AG04450 (cell line): ENCODE data around the gene FYN. TPM values are rescaled to one million over a fixed set of nuclear protein-coding genes. Genes with fewer than 3 reads are reported as not detected.

ENCODE experiments used
- CTCF ChIA-PET: fragments of 300-600, 350-600 bp; formaldehyde crosslinking; extraction: SDS; loops from one replicate; lab custom pipeline; 2022; ENCODE audit warnings: antibody characterized with exemption, inconsistent platforms; lab: Charles Lee
- POLR2A ChIA-PET: fragments of 350-600 bp; formaldehyde crosslinking; extraction: SDS; loops from one replicate; lab custom pipeline; 2021; ENCODE audit warnings: antibody characterized with exemption, inconsistent platforms; lab: Yijun Ruan, JAX
- DNase-seq: peaks from one replicate; pipeline ENCODE4 v3.0.0-alpha.2; 2011; ENCODE audit warnings: low read depth, low spot score
- H3K27ac ChIP-seq: one replicate; pipeline ENCODE4 v1.5.1; 2012; ENCODE audit warnings: low read depth, low read length, control low read depth
- H3K27me3 ChIP-seq: one replicate; pipeline ENCODE4 v1.6.0; 2012; ENCODE audit warnings: low read length; ENCODE audit not compliant: control insufficient read depth, insufficient read depth
- H3K4me3 ChIP-seq: 2 replicates; pipeline ENCODE4 v1.5.1; 2011; ENCODE audit warnings: mild to moderate bottlenecking, low read depth, low read length, control low read depth
- H3K9me3 ChIP-seq: 2 replicates; pipeline ENCODE4 v1.5.1; 2012; ENCODE audit warnings: low read length; ENCODE audit not compliant: control insufficient read depth, insufficient read depth
- CTCF ChIP-seq: IDR thresholded peaks from 2 replicates; pipeline ENCODE4 v1.5.1; 2011; ENCODE audit warnings: low read depth, low read length, control low read depth, inconsistent platforms
- polyA plus RNA-seq: library from polyadenylated mRNA; depleted of rRNA; stranded (reverse); fragments of >200 nt; gene quantifications from 2 replicates; pipeline ENCODE4 v1.2.3, GENCODE V29; 2011

The FYN gene
- polyA plus RNA-seq, 1 experiment, result 29.0 TPM

DNA sequence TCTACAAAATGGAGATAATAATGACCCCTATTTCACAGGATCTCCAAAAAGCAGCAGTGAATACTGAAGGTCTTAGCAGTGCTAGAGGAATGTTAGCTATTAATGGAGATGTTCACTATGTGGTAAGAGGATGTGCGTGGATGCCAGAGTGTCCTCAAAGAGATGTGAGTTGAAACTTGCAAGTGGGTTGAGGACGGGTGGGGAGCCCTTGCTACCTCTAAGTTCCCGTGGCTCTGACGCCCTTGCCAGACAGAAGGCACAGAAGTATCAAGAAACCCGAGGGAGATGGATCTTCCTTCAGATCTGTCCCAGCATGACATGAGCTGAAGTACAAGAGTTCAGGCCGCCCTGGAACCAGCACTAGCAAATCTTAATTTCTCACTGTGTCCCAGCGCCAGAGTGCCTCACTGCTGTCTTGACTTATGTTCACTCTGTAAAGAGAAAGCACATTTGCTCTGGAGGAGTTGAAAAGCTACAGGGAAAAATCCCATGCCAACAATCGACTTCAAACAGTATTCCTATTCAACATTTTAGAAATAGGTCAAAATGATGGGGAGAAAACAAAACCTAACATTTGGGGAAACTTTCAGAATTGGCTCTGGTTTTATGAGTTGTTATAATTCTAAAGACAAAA lies 59.5 kb downstream of the FYN start:
- DNase-seq, result no peak
- POLR2A ChIA-PET, result no interaction called here
- no peak overlapping the region for H3K27ac ChIP-seq
- CTCF ChIA-PET, result no interaction called here
- H3K4me3 ChIP-seq, result no peak overlapping the region
- H3K9me3 ChIP-seq, result no peaks in the 10 kb centered on the region
- H3K27me3 ChIP-seq, result no peaks in the 10 kb centered on the region
- no peak for TF ChIP-seq CTCF

DNA sequence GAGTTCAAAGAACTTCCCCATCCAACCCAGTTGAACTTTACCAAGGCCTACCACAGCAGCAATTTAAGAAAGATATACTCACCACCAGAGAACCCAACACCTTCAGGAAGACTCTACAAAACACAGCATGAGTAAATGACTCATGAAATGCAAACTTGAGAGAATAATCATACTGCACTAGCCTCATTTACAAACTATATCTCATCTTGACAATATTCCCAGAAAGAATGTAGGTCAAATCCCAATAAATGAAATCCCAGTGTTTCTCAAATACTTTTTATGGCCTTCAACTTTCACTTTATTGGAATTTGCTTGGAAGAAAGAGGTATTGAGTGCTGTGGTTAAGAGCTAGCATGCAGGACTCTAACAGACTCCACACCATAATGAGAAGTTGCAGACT lies 60.0 kb downstream of the FYN start:
- Histone ChIP-seq H3K4me3 (no peak overlapping the region), H3K27ac (no peak overlapping the region), H3K27me3 (no peaks in the 10 kb centered on the region), H3K9me3 (no peaks in the 10 kb centered on the region)
- CTCF ChIA-PET, result no interaction called here
- DNase-seq, result no peak
- no peak for TF ChIP-seq CTCF
- POLR2A ChIA-PET, result no interaction called here

DNA sequence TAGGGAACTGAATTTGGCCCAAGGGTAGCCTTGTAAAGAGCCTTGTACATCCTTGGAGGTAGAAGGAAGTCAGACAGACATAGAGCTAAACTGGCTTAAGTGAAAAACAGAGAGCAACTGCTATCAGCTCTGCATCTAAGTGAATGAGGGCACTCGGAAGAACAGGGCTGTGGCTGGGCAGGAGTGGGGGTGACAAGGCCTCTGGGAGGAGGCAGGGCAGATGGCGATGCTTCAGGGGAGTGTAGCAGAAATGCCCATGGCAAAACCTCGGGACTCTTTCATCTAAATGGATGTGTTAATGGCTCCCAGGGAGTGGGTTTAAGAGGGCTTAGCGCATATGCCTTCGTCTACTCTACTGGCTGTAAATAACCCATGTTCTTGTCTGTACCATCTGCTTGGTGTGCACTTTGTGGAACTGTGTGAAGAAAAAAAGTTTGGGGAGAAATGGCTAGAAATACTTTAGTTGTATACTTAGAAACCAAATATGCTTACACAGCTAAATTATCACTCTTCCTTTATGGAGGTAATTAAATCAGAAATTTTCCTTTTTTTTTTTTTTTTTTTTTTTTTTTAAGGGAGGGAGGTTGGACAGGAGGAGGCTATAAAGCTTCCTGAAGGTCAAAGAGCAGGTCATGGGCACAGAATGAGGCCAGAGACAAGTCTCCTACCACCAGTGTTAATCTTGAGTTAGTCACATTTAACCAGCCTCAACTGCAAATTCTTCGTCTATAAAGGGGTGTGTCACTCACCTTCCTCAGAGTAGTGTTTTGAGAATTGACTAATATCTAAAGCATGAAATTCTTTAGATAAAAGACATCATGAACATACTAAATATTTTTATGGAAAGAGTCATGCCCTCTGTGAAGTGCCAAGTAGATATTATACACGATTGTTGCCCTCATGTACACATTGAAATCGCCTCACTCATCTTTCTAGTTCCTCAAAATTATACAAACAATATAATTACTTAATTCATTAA lies 60.9 kb downstream of the FYN start:
- Histone ChIP-seq H3K4me3 (no peak overlapping the region), H3K9me3 (no peaks in the 10 kb centered on the region), H3K27me3 (no peaks in the 10 kb centered on the region), H3K27ac (no peak overlapping the region)
- CTCF ChIA-PET, result interaction anchor here (0.6 to 1.0 kb wide), 2 partner anchors 158 to 202 kb away, joined by 3 read pairs; no protein-coding TSS in a partner anchor
- no peak for DNase-seq
- POLR2A ChIA-PET, result no interaction called here
- no peak for TF ChIP-seq CTCF

DNA sequence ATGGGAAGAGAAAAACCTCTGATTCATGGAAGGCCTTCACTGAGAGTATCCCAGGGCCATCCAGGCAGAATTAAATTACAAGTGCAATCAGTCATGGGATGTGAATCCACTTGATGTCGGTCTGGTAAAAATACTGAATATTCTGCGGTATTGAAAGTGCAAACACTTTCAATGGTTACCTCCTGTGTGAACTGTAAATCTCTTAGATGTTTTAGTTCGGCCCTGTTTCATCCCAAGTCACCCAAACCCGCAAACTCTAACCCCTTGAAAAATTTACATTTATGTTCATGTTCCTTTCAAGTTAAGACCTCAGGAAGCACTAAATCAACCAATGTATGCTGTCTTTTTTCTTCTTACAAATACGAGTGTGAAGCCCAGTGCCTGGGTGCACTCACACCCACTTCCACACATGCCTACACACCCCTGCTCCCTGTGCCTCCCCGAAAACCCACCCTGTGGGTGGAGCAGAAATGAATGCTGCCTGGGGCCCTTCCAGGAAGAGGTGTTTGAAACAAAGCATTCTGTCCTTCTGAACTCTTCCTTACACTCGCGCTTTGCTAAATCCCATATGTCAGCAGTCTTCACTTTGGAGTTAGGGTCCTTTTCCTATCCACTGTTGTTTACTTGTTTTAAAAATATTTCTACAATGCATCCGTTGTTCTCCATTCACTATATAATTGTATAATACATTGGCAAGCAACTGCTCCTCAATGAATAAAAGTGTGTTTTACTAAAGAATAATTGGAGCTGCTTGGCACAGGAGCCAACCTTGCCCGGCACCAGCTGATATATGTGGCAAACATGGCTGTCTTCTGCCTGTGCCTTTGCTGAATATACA lies 62.7 kb downstream of the FYN start:
- ChIA-PET CTCF (interaction anchor here (0.6 kb wide), 1 partner anchor 232 kb away, joined by 4 read pairs; no protein-coding TSS in a partner anchor), POLR2A (no interaction called here)
- H3K9me3 ChIP-seq, result no peaks in the 10 kb centered on the region
- TF ChIP-seq CTCF, result no peak
- no peaks in the 10 kb centered on the region for H3K27me3 ChIP-seq
- H3K27ac ChIP-seq, result no peak overlapping the region
- DNase-seq, result no peak
- H3K4me3 ChIP-seq, result no peak overlapping the region
